Upper lobe of right lung (tissue), 1 donor: Measurements from ENCODE around the gene EFCAB11. TPM values are rescaled to one million over a fixed set of nuclear protein-coding genes. Genes with fewer than 3 reads are reported as not detected.
A peak's percentile ranks its signal among the peaks of the same experiment; 100 is the strongest.

Experiments
- ATAC-seq: fragments of 200-7000 bp; cut with Tn5 transposase; one replicate; pipeline ENCODE4 v1.9.1; 2020; ENCODE audit warnings: mild to moderate bottlenecking, moderate library complexity
- DNase-seq: peaks from one replicate; pipeline ENCODE4 v3.0.0-alpha.2; 2020
- H3K27ac ChIP-seq: fragments of 200-600 bp; one replicate; pipeline ENCODE4 v1.8.0; 2022
- H3K27me3 ChIP-seq: fragments of 200-600 bp; one replicate; pipeline ENCODE4 v1.8.0; 2022; ENCODE audit warnings: mild to moderate bottlenecking
- H3K36me3 ChIP-seq: fragments of 200-600 bp; one replicate; pipeline ENCODE4 v1.8.0; 2022
- H3K4me1 ChIP-seq: fragments of 200-600 bp; one replicate; pipeline ENCODE4 v1.8.0; 2022
- H3K4me3 ChIP-seq: fragments of 200-600 bp; one replicate; pipeline ENCODE4 v1.8.0; 2022; ENCODE audit warnings: mild to moderate bottlenecking
- H3K9me3 ChIP-seq: fragments of 200-600 bp; one replicate; pipeline ENCODE4 v1.8.0; 2022
- intact Hi-C: fragments of 100-400 bp; cut with DNase I; formaldehyde crosslinking; loops from one replicate; pipeline ENCODE4 v1.11.0; 2022
- total RNA-seq: library from RNA; stranded (reverse); fragmentation: NEBNext Ultra II Directional; extraction: Animal tissue kit (Norgen Biotek cat#: 25700); gene quantifications from one replicate; pipeline ENCODE4 v1.2.1, GENCODE V29; 2021
- TF ChIP-seq, protein P1 (sequence below): fragments of 200-600 bp; IDR thresholded peaks from one replicate; pipeline ENCODE4 v1.8.0; 2022; ENCODE audit warnings: antibody characterized with exemption
- donor health status: DM: no; HTN: yes; CAD: no; lungs with severe emphysema.

EFCAB11 gene
- total RNA-seq, 1 donor from 2014 or later, result 4.0 TPM

DNA sequence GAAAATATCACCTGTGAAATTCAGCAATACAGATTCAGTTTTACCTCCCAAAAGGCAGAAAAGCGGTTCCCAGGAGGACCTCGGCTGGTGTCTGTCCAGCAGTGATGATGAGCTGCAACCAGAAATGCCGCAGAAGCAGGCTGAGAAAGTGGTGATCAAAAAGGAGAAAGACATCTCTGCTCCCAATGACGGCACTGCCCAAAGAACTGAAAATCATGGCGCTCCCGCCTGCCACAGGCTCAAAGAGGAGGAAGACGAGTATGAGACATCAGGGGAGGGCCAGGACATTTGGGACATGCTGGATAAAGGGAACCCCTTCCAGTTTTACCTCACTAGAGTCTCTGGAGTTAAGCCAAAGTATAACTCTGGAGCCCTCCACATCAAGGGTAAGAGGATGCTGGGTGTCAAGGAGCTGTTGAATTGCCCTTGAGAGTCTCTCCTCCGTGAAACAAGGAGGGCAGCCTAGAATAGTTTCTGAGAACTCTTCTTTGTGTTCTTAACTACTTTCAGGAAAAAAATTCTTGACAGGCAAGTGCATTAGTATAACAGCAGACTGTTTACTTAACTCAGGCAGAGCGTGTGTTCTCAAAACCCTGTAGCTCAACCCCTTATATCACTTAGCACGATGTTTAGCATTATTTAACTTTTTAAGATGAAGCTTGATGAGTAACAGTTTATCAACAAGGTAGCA lies 8.9 kb upstream of the EFCAB11 start:
- Histone ChIP-seq H3K4me3 (no peak overlapping the region), H3K36me3 (peaks cover 30% of the 10 kb centered on the region), H3K27ac (no peak overlapping the region), H3K9me3 (no peaks in the 10 kb centered on the region), H3K4me1 (no peaks in the 10 kb centered on the region), H3K27me3 (no peaks in the 10 kb centered on the region)
- ATAC-seq (peak; percentile 91), DNase-seq (no peak)
- TF ChIP-seq, protein P1, sequence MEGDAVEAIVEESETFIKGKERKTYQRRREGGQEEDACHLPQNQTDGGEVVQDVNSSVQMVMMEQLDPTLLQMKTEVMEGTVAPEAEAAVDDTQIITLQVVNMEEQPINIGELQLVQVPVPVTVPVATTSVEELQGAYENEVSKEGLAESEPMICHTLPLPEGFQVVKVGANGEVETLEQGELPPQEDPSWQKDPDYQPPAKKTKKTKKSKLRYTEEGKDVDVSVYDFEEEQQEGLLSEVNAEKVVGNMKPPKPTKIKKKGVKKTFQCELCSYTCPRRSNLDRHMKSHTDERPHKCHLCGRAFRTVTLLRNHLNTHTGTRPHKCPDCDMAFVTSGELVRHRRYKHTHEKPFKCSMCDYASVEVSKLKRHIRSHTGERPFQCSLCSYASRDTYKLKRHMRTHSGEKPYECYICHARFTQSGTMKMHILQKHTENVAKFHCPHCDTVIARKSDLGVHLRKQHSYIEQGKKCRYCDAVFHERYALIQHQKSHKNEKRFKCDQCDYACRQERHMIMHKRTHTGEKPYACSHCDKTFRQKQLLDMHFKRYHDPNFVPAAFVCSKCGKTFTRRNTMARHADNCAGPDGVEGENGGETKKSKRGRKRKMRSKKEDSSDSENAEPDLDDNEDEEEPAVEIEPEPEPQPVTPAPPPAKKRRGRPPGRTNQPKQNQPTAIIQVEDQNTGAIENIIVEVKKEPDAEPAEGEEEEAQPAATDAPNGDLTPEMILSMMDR, result no peak
- intact Hi-C loops, result no loop called here

DNA sequence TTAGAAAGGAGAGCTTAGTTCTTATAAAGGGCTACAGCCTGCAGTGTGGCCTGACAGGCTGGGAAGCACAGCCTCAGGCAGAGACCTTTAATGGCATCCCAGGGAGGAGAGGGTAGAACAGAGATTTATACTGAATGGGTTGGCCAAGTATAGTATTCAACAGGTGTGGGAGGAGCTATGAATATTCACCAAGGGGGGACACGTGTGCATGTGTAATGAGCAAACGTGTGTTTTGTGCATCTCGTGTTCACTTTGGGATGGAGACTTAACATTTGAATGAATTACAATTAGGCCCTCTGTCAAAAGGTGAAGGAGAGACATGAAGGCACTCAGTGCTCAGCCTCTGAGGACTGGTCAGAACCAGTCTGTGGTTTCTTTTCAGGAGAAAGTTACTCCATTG lies 6.4 kb upstream of the EFCAB11 start:
- Histone ChIP-seq H3K36me3 (peaks cover 16% of the 10 kb centered on the region), H3K9me3 (no peaks in the 10 kb centered on the region), H3K27me3 (no peaks in the 10 kb centered on the region), H3K27ac (no peak overlapping the region), H3K4me1 (peaks cover 8% of the 10 kb centered on the region), H3K4me3 (no peak overlapping the region)
- DNase-seq, result no peak
- intact Hi-C loops, result no loop called here
- TF ChIP-seq, protein P1, result no peak
- no peak for ATAC-seq

DNA sequence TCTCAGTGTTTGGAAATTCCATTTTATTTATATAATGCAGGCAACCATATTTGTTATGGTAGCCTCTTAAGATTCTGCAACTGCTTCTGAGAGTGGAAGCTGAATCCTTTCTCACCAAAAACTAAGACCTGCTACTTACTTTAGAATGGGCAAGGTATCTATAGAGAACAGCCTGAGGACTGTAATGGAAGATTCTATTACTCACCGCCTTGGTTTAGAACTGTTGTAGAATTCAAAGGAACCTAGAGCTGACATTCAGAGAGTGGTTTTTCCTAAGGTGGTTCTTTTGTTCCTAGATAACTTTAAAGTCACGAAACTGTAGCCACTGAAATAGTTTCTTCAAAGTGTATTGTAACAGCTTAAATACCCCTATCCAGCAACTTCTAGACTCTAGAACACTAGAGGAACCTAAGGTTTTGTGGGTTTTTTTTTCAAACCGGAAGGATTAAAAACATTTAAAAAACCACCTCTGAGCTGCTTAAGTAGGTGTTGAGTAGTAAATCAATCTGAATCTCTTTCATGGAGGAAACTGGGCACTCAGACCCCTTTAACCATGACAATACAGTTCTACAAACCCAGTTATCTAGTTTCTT lies 5.4 kb upstream of the EFCAB11 start:
- Histone ChIP-seq H3K4me1 (peaks cover 8% of the 10 kb centered on the region), H3K4me3 (no peak overlapping the region), H3K27me3 (no peaks in the 10 kb centered on the region), H3K9me3 (no peaks in the 10 kb centered on the region), H3K36me3 (peaks cover 16% of the 10 kb centered on the region), H3K27ac (no peak overlapping the region)
- intact Hi-C loops, result no loop called here
- TF ChIP-seq, protein P1, result no peak
- ATAC-seq, result no peak
- DNase-seq, result no peak

DNA sequence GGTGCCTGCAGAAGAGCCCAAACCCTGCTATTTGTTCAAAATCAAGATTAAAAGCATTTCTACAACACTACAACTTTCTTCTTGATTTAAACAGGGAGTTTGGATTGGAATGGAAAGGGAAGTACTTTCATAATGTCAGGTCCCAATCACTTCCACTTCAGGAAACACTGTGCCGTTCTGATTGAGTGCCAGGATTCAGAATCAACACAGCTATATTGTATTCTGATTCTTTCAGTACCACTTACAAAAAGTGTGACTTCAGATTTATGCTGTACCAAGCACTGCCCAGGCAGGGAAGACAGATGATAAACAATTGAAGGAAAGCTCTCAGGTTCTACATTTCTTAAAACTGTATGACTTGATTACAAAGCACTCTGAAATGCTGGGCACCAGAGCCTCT lies 4.4 kb upstream of the EFCAB11 start:
- Histone ChIP-seq H3K27ac (no peak overlapping the region), H3K4me3 (no peak overlapping the region)
- DNase-seq, result no peak

DNA sequence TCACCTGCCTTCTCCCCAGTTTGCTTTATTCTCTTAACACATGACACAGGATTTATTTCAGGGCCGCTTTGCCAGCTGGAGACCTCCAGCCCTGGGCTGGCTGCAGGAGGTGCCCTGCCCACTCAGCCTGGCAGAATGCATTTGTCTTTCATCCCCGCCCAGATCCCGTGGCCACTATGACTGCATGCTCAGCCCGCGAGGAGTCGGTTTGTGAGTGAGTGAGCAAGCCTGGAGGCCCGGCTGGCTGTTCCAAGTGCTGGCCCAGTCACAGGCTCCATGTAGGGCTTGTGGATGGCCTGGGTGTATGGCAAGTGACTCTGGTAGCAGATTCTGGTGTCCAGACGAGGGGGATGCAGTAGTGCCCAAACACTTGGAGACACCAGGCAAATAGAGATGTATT lies 3.3 kb upstream of the EFCAB11 start:
- ATAC-seq (no peak), DNase-seq (no peak)
- H3K4me3 ChIP-seq, result no peak overlapping the region
- no peak overlapping the region for H3K27ac ChIP-seq
- H3K4me1 ChIP-seq, result peaks cover 15% of the 10 kb centered on the region
- no peaks in the 10 kb centered on the region for H3K9me3 ChIP-seq
- intact Hi-C loops, result no loop called here
- TF ChIP-seq, protein P1, result no peak
- no peaks in the 10 kb centered on the region for H3K27me3 ChIP-seq
- H3K36me3 ChIP-seq, result no peaks in the 10 kb centered on the region

More for the DNA sequence above, 4.4 kb upstream of the EFCAB11 start:
- ATAC-seq, result no peak
- Histone ChIP-seq H3K36me3 (peaks cover 9% of the 10 kb centered on the region), H3K27me3 (no peaks in the 10 kb centered on the region), H3K9me3 (no peaks in the 10 kb centered on the region), H3K4me1 (peaks cover 12% of the 10 kb centered on the region)
- intact Hi-C loops, result no loop called here
- TF ChIP-seq, protein P1, result no peak
